H1 (cell line): ENCODE data around the gene WWC2. TPM values are rescaled to one million over a fixed set of nuclear protein-coding genes. Genes with fewer than 3 reads are reported as not detected.

ENCODE experiments used
- BRCA1 ChIP-seq: IDR thresholded peaks from 2 replicates; pipeline ENCODE4 v1.6.1; 2012; ENCODE audit warnings: low read depth, low read length, improper control_type of control experiment
- EGR1 ChIP-seq: IDR thresholded peaks from 2 replicates; pipeline ENCODE4 v1.6.1; 2011; ENCODE audit warnings: low read depth, low read length, borderline replicate concordance
- JUND ChIP-seq: IDR thresholded peaks from 2 replicates; pipeline ENCODE4 v1.6.1; 2011; ENCODE audit warnings: mild to moderate bottlenecking, improper control_type of control experiment, low read length
- SP1 ChIP-seq: IDR thresholded peaks from 2 replicates; pipeline ENCODE4 v1.6.1; 2011; ENCODE audit warnings: low read depth, low read length
- TAF1 ChIP-seq: IDR thresholded peaks from 2 replicates; pipeline ENCODE4 v1.6.1; 2011; ENCODE audit warnings: mild to moderate bottlenecking, low read depth, low read length
- polyA plus RNA-seq, 7 experiments: library from polyadenylated mRNA; depleted of rRNA in 3 of 7; stranded (reverse) in 5 of 7; unstranded in 2 of 7; fragments of >200 nt in 5 of 7; fragments of 200-250 nt in 2 of 7; gene quantifications; 1 replicate in 5 of 7; 2 replicates in 1 of 7; 4 replicates in 1 of 7; pipeline versions ENCODE4 v1.2.1 to v1.2.3, GENCODE V29; 2011 to 2013; ENCODE audit warnings: missing spikeins in 2 of 7, mixed read lengths in 2 of 7
- total RNA-seq: library from RNA; stranded (reverse); fragmentation: NEBNext Ultra II Directional; extraction: Animal tissue kit (Norgen Biotek cat#: 25700); gene quantifications from 2 replicates; pipeline ENCODE4 v1.2.1, GENCODE V29; 2021

WWC2 gene
- total and polyA plus RNA-seq, 2 of the 8 experiments (the other 6 are each of a cell fraction or from before 2014, with no cell fraction given) = 17.6 to 135 TPM

DNA sequence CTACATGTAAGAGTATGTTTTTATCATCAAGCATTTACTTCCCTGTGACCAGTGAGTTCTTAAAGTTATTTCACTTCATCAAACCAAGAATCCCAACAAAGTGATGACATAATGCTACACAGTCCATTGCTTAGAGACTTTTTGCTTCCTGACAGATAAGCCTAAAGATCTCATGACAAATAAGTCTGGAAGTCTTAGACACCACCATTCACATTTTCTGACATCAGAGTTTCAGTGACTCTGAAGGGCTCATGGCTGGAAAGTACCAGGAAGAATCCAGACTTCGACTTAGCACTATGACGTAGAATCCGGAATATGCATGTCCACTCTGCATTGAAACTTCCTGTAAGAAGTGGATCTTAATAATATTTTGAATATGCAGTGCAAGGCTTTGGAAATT is 167.3 kb downstream of the WWC2 start (continued):
- TF ChIP-seq SP1 (no peak), JUND (no peak), EGR1 (no peak), TAF1 (no peak), BRCA1 (no peak)
